GM18909 (cell line): ENCODE data around the gene PROM2.
"Not testable (repeated sequence)": the region's sequence is repeated elsewhere in the genome, so short reads cannot be mapped to it uniquely, and the experiment has no call there.

Experiments
- ATAC-seq: cut with Tn5 transposase; IDR thresholded peaks from one replicate; pipeline ENCODE4 v1.9.1; 2021; ENCODE audit warnings: mild to moderate bottlenecking; ENCODE audit not compliant: unreplicated experiment, poor library complexity

The PROM2 gene

DNA sequence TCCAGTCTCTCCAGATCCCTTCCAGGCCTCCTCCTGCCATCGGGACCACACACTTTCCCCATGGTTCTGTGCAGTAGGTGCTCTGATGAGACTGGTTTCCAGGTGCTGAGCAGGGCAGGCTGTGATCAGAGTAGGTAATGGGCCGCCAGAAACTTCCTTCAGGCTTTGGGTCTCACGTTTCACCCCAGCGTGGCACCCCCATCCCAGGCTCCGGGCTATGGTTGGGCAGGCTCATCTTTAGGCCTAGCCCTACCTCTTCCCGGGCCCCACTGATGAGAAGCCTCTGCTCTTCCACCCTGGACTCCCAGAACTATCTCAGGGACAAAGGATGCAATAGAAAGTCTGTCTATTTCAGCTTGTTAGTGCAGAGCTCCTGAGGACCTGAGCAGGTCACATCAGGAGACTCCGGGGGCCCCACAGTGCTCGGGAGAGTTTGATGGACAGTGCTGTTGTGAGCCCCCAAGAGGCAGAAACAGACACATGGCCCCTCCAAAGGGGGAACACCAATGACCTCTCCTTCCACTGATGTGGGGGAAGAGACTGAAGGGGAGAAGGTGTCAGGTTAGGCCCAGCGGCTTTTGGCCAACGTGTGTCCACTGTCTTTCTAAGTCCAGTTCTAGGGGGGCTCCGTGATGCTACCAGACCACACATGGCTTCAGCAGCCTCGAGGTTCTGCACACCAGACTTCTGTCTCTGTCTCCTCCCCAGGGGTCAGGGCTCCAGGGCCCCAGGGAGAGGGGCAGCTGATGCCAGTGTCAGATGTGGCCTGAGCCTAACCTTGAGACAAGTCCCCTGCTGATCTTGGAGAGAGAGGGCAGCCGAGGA lies 5.8 kb upstream of the PROM2 start:
- ATAC-seq: no peak

DNA sequence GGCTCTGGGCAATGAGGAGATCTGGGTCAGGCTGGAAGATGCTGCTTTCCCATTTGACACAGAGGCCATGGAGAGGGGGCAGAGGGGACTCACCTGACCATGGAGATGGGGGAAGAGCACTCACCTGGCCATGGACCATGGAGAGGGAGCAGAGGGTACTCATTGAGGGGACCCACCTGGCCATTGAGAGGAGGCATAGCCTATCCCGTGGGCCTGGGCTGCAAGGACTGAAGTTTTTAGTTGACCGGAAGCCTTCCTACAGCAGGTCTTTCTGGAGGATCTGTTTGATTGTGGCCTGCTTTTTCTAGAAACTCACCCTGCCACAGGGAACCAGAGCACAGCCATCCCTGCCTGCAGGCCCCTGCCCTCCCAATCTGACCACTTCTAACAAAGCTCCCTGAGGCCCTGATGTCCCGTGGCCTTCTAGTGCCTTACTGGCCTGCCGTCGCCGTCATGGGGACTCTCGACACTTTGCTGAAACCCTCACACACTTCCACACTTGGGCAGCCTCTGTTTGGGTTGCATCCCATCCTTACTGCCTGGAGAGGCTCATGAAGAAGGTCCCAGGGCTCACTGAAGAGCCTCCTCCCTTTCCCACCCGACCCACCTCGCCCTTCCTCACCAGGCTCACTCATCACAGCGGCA lies 5.1 kb upstream of the PROM2 start:
- no peak for ATAC-seq

DNA sequence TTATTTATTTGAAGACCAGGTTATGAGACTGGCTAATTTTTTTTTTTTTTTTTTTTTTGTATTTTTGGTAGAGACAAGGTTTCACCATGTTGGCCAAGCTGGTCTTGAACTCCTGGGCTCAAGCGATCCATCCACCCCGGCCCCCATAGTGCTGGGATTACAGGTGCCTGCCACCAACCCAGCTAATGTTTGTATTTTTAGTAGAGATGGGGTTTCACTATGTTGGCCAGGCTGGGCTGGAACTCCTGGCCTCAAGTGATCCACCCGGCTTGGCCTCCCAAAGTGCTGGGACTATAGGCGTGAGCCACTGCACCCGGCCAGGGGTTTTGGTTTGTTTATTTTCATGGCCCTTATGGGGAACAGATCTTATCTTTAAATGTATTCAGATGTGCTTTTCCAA lies 4.5 kb upstream of the PROM2 start:
- not testable (repeated sequence) for ATAC-seq

DNA sequence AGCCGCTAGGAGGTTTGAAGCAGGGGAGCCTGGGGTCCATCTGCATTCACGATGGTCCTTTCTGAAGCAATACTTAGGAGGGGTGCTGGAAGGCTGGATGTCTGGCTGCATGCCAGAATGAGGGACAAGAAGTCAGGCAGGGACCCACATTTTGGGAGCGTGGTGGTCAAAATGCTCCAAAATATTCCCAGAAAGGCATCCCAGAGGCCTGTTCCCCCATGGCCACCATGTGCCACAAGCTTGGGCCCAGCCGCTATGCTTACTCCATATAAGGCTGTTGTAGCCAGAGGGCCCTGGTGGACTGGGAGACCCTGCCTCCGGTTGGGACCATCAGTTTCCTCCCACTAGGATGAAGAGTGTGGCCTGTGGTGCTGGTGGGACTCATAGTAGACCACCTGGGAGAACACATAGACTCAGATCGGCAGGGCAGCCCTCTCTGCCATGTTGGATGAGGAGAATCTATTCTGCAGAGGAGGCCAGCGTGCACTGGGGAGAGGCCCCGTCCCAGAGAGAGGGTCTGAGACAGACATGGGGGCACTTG lies 3.6 kb upstream of the PROM2 start:
- no peak for ATAC-seq

DNA sequence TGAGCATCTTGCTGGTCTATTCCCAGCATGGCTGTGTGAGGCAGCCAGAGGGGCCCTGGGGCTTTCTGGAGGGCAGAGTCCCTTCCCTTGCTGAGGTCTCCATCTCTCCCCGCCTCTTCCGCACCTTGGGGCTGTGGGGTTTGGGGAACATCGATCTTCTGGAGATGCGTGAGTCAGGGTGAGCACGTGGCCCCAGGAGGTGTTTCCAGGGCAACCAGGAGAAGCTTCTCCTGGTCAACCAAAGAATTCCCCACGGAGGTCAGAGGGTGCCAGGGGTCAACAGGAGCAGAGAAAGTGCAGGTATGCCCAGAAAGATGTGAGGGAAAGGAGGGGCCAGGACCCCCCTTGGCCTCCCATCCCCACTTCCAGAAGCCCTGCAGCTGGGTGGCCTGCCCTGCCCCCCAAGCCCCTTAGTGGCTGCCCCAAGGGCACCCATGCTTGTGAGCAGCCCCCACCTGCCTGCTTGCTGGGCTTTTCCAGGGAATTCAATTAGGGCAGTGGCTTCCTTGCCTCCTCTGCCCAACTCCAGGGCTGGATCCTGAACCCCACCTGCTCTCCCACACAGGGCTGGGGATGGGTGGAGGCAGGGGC lies 2.8 kb upstream of the PROM2 start:
- ATAC-seq: no peak

DNA sequence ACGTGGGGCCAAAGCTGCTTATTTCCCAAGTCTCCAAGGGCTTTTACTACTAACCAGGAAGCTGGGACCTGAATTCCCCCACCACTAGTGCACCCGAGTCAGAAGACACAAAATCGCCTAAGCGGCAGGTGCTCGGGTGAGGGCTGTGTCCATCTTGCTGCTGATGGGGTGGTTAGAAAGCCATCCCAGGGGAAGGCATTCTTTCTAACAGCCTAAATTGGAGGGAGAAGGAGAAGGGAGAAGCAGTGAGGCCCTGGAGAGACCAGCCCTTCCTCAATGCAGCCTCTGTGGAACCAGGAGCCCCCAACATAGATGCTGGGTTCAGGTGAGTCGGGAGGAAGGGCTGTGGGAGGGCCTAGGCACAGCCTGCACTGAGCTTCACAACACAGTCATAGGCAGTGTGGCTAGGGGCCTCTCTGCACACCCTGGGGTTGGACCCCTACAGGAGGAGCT lies 1.9 kb upstream of the PROM2 start:
- no peak for ATAC-seq

DNA sequence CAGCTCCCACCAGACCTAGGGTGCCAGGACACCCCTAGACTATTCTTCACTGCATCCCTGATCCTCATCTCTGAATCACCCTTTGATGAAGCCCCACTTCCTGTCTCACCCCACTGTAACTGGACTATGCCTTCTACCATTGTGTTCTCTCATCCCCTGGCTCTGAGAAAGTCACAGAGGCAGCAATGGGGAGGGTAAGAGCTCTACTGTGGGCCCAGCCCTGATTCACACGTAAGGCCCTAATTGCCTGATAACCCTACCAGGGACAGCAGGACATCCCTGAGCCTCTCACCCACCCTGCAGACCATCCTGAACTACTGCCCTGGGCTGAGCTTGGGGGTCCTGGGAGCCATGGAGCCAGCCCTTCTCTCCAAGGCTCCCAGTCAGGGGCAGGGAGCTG lies 1.5 kb upstream of the PROM2 start:
- ATAC-seq: no peak

DNA sequence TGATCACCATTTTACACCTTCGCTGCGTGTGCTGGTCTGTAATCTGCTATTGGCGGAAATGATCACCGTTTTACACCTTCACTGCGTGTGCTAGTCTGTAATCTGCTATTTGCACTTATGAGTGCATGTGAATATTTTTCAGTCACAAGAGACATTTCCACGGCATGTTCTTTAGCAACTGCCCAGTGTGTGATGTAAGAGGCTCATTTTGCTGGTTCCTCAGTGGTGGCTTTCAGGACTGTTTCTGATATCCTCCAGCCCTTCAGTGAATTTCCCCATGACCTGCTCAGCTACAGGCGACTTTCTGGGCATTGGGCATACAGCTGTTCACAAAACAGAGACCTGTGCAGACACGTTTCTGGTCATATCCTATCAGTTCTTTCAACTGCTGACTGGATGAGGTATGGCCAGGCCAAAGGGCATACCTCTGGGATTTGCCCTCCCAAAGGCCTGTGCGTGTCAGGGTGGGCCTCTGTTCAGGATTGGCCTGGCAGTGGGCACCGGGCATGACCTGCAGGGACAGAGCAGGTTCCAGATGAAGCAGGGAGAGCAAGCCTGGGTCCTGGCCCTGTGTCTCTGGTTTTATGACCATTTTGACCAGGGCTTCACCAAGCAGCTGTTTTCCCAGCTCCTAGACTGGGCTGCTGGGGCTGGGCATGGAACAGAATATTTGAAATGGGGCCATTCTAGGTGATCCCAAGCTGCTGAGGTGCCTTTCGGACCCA lies 521 bp upstream of the PROM2 start:
- ATAC-seq: no peak

DNA sequence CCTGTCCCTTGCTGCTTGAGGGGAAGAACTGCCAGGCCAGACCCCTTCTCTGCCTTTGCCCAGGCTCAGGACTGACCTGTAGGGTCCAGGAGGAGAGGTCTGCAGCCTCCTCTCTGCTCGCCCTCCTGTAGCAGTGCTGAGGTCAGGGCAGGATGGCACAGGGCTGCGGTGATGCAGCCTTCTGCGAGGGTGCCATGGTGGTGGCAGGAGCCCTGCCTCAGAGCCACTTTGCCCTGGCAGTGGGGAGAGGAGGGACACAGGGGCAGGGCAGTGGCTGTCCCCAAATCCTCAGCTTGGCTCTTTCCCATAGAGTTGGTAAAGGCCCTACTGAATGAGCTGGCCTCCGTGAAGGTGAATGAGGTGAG lies 884 bp downstream of the PROM2 start:
- no peak for ATAC-seq

DNA sequence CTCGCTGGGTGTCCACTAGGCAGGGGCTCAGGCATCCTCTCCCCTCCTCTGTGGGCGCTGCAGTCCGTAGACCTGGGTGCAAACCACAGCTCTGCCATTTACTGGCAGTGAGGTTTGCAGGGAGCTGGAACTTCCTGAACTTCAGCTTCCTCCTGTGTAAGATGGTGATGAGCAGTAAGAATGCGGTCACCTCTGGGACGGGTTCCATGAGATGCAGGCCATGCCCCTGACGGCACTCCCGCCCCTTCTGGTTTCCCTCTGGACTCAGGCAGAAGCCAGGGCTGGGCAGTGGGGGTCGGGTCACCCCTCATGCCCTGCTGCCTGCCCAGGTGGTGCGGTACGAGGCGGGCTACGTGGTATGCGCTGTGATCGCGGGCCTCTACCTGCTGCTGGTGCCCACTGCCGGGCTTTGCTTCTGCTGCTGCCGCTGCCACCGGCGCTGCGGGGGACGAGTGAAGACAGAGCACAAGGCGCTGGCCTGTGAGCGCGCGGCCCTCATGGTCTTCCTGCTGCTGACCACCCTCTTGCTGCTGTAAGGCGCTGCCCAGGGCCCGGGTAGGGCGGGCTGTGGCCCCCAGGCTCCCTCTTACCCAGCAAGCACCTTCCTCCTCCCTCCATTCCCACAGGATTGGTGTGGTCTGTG lies 1.5 kb downstream of the PROM2 start:
- ATAC-seq: no peak

DNA sequence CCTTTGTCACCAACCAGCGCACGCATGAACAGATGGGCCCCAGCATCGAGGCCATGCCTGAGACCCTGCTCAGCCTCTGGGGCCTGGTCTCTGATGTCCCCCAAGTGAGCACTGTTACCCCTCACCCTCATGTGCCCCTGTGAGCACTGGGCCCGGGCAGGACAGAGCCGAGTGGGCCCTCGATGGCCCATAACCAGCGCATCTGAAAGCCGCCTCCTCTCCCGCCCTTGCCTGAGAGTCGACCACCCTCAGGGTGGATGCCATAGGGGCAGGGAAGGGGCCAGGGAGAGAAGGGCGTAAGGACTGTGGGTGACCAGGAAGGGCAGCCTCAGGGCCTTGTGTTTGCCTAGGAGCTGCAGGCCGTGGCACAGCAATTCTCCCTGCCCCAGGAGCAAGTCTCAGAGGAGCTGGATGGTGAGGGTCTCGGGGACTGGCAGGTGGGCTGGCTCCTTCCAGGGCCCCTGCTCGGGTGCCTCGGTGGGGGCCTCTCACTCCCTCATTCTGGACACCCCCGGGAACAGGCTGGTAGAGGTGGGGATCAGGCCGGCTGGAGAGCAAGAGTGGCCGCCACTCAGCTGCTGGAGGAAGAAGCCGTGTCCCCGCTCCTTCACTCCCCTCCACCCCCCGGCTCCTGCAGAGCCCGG lies 2.1 kb downstream of the PROM2 start:
- ATAC-seq: no peak

DNA sequence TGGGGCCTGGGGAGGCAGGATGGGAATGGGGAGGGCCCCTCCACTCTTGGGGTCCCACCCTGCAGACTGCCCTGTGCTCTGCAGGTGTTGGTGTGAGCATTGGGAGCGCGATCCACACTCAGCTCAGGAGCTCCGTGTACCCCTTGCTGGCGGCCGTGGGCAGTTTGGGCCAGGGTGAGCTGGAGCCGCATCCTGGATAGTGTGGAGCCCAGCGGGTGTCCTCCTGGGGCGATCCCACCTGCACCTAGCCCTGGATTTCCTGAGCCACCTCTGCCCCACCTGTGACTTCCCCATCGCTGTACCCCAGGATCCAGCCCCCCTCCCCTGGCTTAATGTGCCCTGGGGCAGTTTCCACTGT lies 2.6 kb downstream of the PROM2 start:
- ATAC-seq: no peak

DNA sequence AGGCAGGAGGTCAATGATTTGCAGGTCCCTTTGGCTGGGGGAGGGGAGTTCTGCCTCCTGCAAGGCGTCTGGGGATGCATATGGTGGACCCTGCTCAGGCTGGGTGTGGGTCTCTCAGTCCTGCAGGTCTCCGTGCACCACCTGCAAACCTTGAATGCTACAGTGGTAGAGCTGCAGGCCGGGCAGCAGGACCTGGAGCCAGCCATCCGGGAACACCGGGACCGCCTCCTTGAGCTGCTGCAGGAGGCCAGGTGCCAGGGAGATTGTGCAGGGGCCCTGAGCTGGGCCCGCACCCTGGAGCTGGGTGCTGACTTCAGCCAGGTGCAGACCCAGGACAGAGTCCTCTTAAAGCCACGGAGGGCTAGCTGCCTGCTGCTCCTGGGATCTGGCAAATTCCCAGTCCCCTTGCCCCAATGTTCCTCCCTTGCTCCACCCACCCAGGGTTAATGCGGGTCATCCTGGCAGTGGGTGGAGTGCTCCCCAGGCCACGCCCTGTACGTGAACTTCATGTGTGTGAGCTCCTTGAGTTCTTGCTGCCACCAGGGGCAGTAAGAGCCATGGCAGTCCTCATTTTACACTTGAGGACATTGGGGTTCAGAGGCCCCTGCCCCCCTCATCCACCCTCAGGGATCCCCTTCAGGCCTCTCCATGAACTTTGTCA lies 3.1 kb downstream of the PROM2 start:
- no peak for ATAC-seq

DNA sequence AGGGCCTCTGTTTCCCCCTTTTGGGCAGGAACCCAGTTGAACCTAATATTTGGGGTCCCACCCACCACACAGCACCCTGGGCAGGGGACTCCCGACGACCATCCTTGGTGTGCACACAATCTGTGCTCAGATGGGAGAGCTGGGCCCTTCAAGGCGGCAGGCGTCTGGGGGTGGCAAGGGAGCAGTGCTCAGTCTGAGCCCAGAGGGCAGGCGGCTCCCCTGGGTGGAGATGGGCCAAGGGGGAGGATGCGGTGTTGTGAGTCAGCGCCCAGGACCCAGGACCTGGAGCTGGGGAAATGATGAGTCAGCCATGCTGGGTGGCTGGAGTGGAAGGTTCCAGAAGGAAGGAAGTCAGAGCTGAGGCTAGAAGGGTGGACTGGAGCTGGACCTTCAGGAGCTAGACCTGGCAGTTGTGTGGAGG lies 3.8 kb downstream of the PROM2 start:
- ATAC-seq: no peak

DNA sequence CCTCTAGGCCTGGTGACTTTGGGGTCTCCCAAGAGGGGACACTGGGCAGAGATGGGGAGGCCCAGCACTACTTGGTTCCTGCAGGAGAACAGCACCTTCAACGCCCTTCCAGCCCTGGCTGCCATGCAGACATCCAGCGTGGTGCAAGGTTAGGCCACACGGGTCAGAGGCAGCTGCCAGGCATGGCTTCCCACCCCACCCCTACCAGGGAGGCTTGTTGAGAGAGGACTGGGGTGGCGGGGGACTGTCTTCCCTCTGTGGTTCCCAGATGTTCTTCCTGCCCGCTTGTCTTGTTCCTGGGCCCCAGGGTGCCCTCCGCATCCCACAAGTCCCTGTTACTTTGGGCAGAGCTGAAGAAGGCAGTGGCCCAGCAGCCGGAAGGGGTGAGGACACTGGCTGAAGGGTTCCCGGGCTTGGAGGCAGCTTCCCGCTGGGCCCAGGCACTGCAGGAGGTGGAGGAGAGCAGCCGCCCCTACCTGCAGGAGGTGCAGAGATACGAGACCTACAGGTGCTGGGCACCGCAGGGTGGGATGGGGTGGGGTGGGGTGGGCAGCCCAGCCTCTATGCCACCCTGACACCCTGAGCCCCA lies 4.5 kb downstream of the PROM2 start:
- ATAC-seq: no peak

DNA sequence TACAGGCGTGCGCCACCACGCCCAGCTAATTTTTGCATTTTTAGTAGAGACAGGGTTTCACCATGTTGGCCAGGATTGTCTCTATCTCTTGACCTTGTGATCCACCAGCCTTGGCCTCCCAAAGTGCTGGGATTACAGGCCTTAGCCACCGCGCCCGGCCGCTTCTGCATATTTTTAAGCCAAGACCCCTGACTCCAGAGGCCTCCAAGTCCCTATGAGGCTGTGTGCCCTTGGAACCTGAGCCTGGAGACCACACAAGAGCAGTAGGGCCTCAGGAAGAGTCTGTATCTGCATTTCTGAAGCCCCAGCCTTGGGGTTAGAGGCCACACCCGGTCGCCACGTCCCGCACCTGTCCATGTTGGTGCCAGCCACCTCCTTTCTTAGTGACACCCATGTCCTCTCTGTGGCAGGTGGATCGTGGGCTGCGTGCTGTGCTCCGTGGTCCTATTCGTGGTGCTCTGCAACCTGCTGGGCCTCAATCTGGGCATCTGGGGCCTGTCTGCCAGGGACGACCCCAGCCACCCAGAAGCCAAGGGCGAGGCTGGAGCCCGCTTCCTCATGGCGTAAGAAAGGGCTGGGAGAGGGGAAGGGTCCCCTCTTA lies 5.3 kb downstream of the PROM2 start:
- ATAC-seq: no peak

DNA sequence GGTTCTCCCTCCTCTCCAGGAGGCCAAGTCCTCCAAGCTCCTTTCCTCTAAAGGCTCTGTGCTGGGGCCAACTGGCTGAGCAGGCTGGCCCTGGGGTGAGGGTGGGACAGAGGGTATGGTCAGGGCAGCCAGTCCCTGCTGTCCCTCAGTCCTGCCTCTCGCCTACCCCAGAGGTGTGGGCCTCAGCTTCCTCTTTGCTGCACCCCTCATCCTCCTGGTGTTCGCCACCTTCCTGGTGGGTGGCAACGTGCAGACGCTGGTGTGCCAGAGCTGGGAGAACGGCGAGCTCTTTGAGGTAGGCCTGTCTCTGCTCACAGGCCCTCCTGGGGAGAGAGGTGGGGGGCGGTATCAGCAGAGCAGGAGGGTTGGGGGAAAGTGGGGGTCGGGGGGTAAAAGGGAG lies 6.8 kb downstream of the PROM2 start:
- ATAC-seq: no peak

DNA sequence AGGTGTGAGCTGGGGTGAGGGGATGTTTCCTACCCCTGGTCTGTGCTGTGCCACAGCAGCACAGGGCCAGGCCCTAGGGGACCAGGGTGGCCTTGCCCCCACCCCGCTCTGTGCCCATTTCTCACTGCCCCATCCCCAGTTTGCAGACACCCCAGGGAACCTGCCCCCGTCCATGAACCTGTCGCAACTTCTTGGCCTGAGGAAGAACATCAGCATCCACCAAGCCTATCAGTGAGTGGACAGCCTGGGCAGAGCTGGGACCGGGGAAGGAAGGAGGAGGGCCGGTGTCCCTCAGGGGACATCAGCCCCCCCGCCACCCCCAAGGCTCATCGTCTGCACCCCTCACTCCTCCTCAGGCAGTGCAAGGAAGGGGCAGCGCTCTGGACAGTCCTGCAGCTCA lies 7.5 kb downstream of the PROM2 start:
- ATAC-seq: no peak

DNA sequence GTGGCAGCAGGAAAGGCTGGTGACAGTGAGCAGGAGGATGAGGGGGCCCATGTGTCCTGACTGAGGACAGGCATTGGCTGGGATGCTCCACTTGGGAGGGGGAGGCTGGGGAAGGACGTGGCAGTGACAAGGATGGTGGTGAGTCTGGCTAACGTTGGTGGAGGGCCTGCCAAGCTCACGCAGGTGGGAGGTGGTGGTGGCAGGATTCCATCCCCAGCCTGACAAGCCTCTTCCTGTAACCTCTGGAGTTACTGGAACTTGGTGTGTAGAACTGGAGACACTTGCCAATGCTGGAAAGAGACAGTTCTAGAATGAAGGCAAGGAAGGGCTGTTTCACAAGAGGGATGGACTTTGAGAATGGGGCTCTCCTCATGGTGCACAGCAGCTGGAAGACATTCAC lies 8.2 kb downstream of the PROM2 start:
- no peak for ATAC-seq
